Pancreas (tissue), 10 donors: Measurements from ENCODE around the gene SUPT20HL2. TPM values are rescaled to one million over a fixed set of nuclear protein-coding genes. Genes with fewer than 3 reads are reported as not detected.

Experiments
- ATAC-seq, 4 donors: fragments of 200-7000 bp; cut with Tn5 transposase; one replicate each; pipeline versions ENCODE4 v1.8.0 to v1.9.1; 2020; ENCODE audit warnings: mild to moderate bottlenecking in 4 of 4, moderate library complexity in 4 of 4
- DNase-seq, 6 donors: peaks; one replicate each; pipeline ENCODE4 v3.0.0-alpha.2; 2020
- FAIRE-seq: peaks from 2 replicates; lab custom pipeline; 2012; peaks lifted over from hg19 to GRCh38; lab: Jason Lieb, UNC
- H3K27ac ChIP-seq, 4 donors: fragments of 200-600 bp; sonication (generic); 1 replicate in 3 of 4; 2 replicates in 1 of 4; pipeline versions ENCODE4 v1.5.0 to v1.8.0; 2020
- H3K27me3 ChIP-seq, 4 donors: fragments of 200-600 bp; one replicate each; pipeline ENCODE4 v1.8.0; 2021
- H3K36me3 ChIP-seq, 3 donors: fragments of 200-600 bp; sonication (generic) in 1 of 3; one replicate each; pipeline versions ENCODE4 v1.5.0 to v1.8.0; 2020 to 2021
- H3K4me1 ChIP-seq, 3 donors: fragments of 200-600 bp; one replicate each; pipeline ENCODE4 v1.8.0; 2021
- H3K4me3 ChIP-seq, 4 donors: fragments of 200-600 bp; sonication (generic) in 2 of 4; one replicate each; pipeline versions ENCODE4 v1.5.0 to v1.8.0; 2020 to 2021
- H3K9me3 ChIP-seq, 4 donors: fragments of 200-600 bp; one replicate each; pipeline ENCODE4 v1.8.0; 2021
- CTCF ChIP-seq, 4 donors: fragments of 200-600 bp; sonication (generic) in 3 of 4; IDR thresholded peaks; one replicate each; pipeline versions ENCODE4 v1.5.0 to v1.8.0; 2021; ENCODE audit warnings: antibody characterized with exemption in 4 of 4
- WGBS, 2 donors: extraction: QIAGEN DNeasy Blood & Tissue Kit; methylation state at CpG; one replicate each; pipeline ENCODE4 v1.1.7; 2013; 5-methylcytosine and 5-hydroxymethylcytosine counted together
- intact Hi-C, 3 donors: fragments of 100-400 bp; cut with DNase I; formaldehyde crosslinking; loops; one replicate each; pipeline versions ENCODE4 v1.11.1 to v1.14.2; 2022
- polyA plus RNA-seq, 2 donors: library from polyadenylated mRNA; stranded (reverse); fragments of 200-250 nt; gene quantifications; one replicate each; pipeline ENCODE4 v1.2.3, GENCODE V29; 2013
- total RNA-seq, 6 donors: library from RNA; stranded (reverse); fragmentation: NEBNext Ultra II Directional in 4 of 6; extraction: Animal tissue kit (Norgen Biotek cat#: 25700) in 4 of 6; gene quantifications; one replicate each; pipeline versions ENCODE4 v1.2.1 to v1.2.4, GENCODE V29; 2021 to 2023
- donor health status: healthy with polysubstance abuse.
- donor health status: DM: no; HTN: no; CAD: no; lungs with moderate emphysema.
- donor health status: DM: no; HTN: no; CAD: no.
- donor health status: control.
- donor health status: control.
- donor health status: Bipolar disorder and iron deficiency.
- donor health status: DM: yes; HTN: yes; CAD: no.
- donor health status: DM: no; HTN: no; CAD: no.
- donor health status: DM: no; HTN: no; CAD: no.
- donor health status: DM: yes; HTN: yes; CAD: no.

SUPT20HL2 gene
- total and polyA plus RNA-seq, 8 donors, result not detected

GRCh38 chrX:24298191-24298590 lies 15.7 kb downstream of the SUPT20HL2 start:
- FAIRE-seq, result no peak
- DNase-seq, result no peak
- ATAC-seq, result no peak
- H3K27ac ChIP-seq, result no peak overlapping the region
- H3K4me3 ChIP-seq, result no peak overlapping the region
- H3K36me3 ChIP-seq, result no peaks in the 10 kb centered on the region
- H3K9me3 ChIP-seq, result no peaks in the 10 kb centered on the region
- intact Hi-C loops, result no loop called here
- H3K27me3 ChIP-seq, result peaks cover 0 to 14% (median 4%) of the 10 kb centered on the region in 4 donors
- 59 to 65% methylated on average over 3 of the region's 3 CpGs for WGBS, 2 donors
- TF ChIP-seq CTCF (IDR thresholded peaks at IDR 0.05), result no peak
- no peaks in the 10 kb centered on the region for H3K4me1 ChIP-seq

- DNase-seq, result no peak
- Histone ChIP-seq H3K36me3 (no peaks in the 10 kb centered on the region), H3K9me3 (no peaks in the 10 kb centered on the region), H3K4me3 (no peak overlapping the region), H3K27me3 (peaks cover 0 to 23% (median 3%) of the 10 kb centered on the region in 4 donors), H3K4me1 (no peaks in the 10 kb centered on the region), H3K27ac (no peak overlapping the region)
- intact Hi-C loops, result no loop called here
- no peak for ATAC-seq
- WGBS, 2 donors, result 42 to 54% methylated on average over 13 of the region's 13 CpGs
- no peak for FAIRE-seq
- no peak for TF ChIP-seq CTCF (IDR thresholded peaks at IDR 0.05)
Measured at GRCh38 chrX:24294619-24295018, 19.2 kb downstream of the SUPT20HL2 start.

- no peaks in the 10 kb centered on the region for H3K9me3 ChIP-seq
- no peak overlapping the region for H3K4me3 ChIP-seq
- H3K27me3 ChIP-seq, result peaks cover 0 to 15% (median 5%) of the 10 kb centered on the region in 4 donors
- no peak for FAIRE-seq
- DNase-seq, result no peak
- WGBS, 2 donors, result 55 to 79% methylated on average over 4 of the region's 4 CpGs
- H3K36me3 ChIP-seq, result no peaks in the 10 kb centered on the region
- no peak for ATAC-seq
- intact Hi-C loops, result no loop called here
- H3K27ac ChIP-seq, result no peak overlapping the region
- no peaks in the 10 kb centered on the region for H3K4me1 ChIP-seq
- TF ChIP-seq CTCF (IDR thresholded peaks at IDR 0.05), result no peak
Measured at GRCh38 chrX:24293412-24293811, 20.5 kb downstream of the SUPT20HL2 start.

GRCh38 chrX:24292353-24292752 lies 21.5 kb downstream of the SUPT20HL2 start:
- Histone ChIP-seq H3K9me3 (no peaks in the 10 kb centered on the region), H3K27ac (no peak overlapping the region), H3K4me1 (no peaks in the 10 kb centered on the region), H3K36me3 (no peaks in the 10 kb centered on the region), H3K27me3 (peaks cover 0 to 15% (median 5%) of the 10 kb centered on the region in 4 donors), H3K4me3 (no peak overlapping the region)
- no peak for ATAC-seq
- 87% methylated on average over 4 of the region's 4 CpGs for WGBS, 2 donors
- intact Hi-C loops, result no loop called here
- no peak for DNase-seq
- no peak for TF ChIP-seq CTCF (IDR thresholded peaks at IDR 0.05)
- peak; percentile 37 for FAIRE-seq

- FAIRE-seq, result no peak
- Histone ChIP-seq H3K36me3 (no peaks in the 10 kb centered on the region), H3K27ac (no peak overlapping the region), H3K9me3 (no peaks in the 10 kb centered on the region), H3K4me3 (no peak overlapping the region), H3K4me1 (no peaks in the 10 kb centered on the region), H3K27me3 (peaks cover 0 to 6% (median 2%) of the 10 kb centered on the region in 4 donors)
- intact Hi-C loops, result no loop called here
- TF ChIP-seq CTCF (IDR thresholded peaks at IDR 0.05), result no peak
- no peak for ATAC-seq
- 73 to 75% methylated on average over 5 of the region's 5 CpGs for WGBS, 2 donors
- DNase-seq, result no peak
Measured at GRCh38 chrX:24285082-24285481, 28.8 kb downstream of the SUPT20HL2 start.
